PC-9 (cell line): ENCODE measurements around the gene PTPN1.

Source experiments
- EZH2 ChIP-seq: fragments of 200-600 bp; sonication (generic); IDR thresholded peaks from 2 replicates; pipeline ENCODE4 v1.8.0; 2017; ENCODE audit warnings: antibody characterized with exemption, low read depth
- TF ChIP-seq, protein P1 (sequence below): fragments of 200-600 bp; sonication (generic); conservative IDR thresholded peaks from 2 replicates; pipeline ENCODE4 v1.6.1; 2017; ENCODE audit warnings: mixed run types, antibody characterized with exemption, mild to moderate bottlenecking, moderate library complexity

DNA sequence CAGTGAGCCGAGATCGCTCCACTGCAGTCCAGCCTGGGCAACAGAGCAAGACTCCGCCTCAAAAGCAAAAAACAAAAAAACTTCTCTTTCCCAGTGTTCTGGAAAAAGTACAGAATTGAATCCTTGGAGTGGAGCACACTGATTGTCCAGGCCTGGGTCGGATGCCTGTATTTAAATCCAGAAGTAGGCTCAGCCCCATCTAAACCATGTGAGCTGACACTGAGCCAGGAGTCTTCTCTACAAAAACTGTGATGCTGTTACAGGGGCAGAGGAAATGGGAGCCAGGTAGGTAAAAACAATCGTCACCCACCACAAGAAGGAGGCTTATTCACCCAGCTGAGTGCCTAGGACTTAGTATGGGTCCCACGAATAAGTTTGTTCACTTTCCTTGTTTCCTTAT is 43.0 kb upstream of the PTPN1 start:
- TF ChIP-seq EZH2 = no peak
- TF ChIP-seq, protein P1, sequence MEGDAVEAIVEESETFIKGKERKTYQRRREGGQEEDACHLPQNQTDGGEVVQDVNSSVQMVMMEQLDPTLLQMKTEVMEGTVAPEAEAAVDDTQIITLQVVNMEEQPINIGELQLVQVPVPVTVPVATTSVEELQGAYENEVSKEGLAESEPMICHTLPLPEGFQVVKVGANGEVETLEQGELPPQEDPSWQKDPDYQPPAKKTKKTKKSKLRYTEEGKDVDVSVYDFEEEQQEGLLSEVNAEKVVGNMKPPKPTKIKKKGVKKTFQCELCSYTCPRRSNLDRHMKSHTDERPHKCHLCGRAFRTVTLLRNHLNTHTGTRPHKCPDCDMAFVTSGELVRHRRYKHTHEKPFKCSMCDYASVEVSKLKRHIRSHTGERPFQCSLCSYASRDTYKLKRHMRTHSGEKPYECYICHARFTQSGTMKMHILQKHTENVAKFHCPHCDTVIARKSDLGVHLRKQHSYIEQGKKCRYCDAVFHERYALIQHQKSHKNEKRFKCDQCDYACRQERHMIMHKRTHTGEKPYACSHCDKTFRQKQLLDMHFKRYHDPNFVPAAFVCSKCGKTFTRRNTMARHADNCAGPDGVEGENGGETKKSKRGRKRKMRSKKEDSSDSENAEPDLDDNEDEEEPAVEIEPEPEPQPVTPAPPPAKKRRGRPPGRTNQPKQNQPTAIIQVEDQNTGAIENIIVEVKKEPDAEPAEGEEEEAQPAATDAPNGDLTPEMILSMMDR = no peak
